HG03457 (cell line): ENCODE results near the gene ALDH4A1.
"Not testable (repeated sequence)": the region's sequence is repeated elsewhere in the genome, so short reads cannot be mapped to it uniquely, and the experiment has no call there.

Source experiments
- ATAC-seq: cut with Tn5 transposase; IDR thresholded peaks from one replicate; pipeline ENCODE4 v1.9.1; 2021; ENCODE audit warnings: moderate number of reproducible peaks; ENCODE audit not compliant: unreplicated experiment

ALDH4A1 gene

DNA sequence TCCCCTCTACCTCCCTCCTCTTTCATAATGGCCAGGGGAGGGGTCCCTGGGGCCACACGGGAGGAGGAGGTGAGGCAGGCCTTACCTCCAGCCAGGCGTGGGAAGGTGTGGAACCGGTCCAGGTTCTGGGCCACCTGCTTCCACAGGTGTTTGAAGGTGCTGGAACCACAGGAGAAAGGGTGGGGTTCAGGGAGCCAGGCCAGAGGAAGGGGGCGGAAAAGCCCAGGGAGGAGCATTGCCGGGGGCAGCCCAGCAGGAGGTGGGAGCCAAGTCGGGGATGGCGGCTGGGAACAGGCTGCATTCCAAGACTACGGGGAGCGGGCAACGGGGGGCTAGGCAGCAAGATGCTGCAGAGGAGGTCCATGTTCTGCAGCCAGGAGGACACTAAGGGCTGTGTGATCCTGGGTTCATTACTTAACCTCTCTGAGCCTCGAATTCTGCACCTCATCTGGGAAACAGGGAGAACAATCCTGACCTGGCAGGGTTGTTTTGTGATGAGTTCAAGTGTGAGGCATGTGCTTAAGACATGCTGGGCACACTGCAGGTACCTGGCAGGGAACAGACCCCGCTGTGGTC lies 23.1 kb downstream of the ALDH4A1 start:
- ATAC-seq, result no peak

DNA sequence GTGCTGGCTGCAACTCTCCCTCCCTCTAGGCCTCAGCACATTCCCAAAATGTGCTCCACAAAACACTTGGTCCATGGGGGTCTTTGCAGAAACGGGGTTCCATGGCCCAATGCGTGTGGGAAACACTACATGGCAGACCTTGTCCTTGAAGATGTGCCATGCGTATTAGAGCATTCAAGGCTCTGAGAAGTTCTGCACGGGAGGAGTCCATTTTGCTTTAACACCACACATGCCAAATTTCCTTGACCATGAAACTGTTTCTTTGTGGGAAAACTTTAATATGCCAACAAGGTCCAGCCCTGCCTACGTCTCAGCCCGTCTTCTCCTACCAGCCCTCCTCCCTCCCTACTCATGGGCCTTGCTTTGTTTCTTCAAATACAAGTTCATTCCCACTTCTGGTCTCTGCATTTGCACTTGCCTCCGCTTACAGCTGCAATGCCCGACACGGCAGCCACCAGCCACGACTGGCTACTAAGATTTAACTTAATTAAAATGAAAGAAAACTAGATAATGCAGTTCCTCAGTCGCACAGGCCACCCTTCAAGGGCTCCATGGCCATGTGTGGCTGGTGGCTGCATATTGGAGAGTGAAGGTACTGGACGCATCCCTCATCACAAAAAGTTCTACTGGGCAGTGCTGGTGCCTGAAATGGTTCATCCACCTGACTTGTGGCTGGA lies 23.7 kb downstream of the ALDH4A1 start:
- ATAC-seq, result no peak

DNA sequence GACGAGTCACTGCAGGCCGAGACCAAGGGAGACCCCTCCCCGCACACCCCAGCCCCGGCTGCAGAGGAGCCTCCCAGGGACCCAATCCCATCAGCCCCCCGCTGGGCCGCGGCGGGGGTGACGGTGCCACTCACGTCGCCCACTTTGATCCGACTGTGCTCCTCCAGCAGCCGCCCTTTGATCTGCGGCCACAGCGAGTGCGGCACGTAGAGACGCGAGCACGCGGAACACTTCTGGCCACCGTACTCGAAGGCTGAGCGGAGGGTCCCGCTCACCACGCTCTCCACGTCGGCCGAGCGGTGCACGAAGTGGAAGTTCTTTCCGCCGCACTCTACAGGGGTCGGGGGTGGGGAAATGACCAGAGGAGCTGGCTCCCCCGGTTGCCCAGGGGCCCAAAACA lies 25.1 kb downstream of the ALDH4A1 start:
- ATAC-seq, result no peak

DNA sequence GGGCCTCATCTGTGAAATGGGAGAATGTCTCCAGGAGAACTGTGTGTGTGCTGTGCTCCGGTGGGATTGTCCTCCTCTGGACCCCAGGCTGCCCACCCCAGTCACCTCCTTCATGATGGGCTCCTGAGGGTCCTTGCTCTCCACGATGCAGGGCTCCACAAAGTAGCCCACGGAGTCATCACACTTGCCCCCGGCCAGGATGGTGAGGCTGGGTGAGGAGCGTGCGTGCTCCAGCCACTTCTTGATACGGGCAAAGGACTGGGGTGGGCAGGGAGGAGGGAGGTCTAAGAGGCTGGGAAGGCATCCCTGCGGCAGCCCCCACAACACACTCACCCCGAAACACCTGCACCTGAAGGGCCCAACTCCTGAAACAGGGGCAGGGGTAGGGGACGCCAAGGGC lies 26.1 kb downstream of the ALDH4A1 start:
- ATAC-seq, result no peak

DNA sequence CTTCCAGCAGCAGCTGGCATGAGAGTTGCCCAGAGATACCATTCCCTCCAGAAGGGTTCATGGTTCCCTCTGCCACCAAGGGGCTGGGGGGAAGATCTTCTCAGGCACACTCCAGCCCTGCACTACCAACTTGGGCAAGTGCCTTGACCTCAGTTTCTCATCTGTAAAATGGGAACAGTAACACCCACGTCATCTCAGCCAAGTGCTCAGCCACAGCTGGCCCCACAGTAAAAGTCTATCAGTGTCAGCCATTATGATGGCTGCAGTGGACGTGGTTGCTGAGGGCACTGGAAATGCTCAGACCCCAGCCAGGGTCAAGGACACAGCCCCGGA lies 26.6 kb downstream of the ALDH4A1 start:
- no peak for ATAC-seq

- ATAC-seq, result no peak
Measured at GRCh38 chr1:18875107-18875795, 27.1 kb downstream of the ALDH4A1 start.

DNA sequence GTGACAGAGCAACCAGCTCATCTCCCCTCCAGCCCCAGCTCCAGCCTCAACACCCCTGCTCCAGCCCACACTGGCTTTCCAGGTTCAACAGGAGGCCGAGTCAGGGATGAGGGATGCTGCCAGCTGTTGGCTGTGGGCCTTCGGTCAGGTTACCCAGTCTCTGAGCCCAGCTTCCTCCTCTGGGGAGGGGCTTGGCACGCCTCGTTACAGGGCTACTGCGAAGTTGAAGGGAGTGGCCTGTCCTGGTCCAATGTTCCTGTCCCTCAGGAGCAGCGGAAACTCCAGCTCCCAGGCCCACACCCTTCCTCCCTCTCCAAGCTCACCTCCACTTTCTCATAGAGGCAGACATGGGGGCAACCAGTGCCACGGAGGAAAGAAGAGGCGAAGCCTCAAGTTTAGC lies 27.8 kb downstream of the ALDH4A1 start:
- no peak for ATAC-seq

DNA sequence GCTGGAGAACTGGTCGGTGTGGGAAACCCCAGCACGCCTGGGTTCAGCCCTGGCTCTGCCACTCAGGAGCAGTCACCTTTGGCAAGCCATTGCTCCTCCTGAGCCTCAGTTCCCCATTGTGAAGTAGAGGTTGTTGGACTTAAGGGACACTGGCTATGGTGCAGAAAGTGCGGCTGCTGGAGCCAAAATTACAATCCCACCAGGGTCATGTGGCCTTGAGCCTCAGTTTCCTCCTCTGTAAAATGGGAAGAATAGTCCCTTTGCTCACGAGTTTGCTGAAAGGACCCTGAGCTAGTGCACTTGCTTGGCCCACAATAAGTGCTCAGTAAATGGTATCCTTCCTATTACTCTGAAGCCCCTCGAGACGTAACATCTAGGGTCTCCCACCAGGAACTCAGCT lies 28.3 kb downstream of the ALDH4A1 start:
- ATAC-seq, result no peak

DNA sequence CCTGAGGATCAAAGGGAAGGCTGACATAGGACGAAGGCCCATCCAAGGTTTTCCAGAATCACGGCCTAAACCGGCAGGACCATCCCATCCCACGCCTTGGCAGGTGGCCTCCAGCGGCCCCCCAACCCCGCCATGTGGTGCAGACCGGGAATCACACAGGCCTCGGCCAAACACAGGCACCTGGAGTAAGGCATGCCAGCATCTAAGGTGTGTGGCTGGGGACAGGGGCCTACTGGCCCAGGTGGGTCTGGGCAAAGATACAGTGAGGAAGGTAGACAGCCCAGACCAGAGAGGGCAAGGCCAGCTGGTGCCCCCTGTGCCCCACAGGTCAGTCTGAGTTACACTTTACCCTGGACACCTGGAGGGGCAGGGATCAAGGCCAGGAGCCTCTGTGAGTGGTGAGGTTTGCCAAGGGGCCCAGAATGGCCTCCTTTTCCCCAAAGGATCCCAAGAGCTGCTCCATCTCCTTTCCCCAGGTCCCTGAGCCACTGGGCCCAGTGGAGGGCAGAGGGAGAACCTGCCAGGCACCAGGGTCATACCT lies 30.2 kb downstream of the ALDH4A1 start:
- ATAC-seq, result no peak

- no peak for ATAC-seq
Measured at GRCh38 chr1:18871401-18872070, 30.8 kb downstream of the ALDH4A1 start.

DNA sequence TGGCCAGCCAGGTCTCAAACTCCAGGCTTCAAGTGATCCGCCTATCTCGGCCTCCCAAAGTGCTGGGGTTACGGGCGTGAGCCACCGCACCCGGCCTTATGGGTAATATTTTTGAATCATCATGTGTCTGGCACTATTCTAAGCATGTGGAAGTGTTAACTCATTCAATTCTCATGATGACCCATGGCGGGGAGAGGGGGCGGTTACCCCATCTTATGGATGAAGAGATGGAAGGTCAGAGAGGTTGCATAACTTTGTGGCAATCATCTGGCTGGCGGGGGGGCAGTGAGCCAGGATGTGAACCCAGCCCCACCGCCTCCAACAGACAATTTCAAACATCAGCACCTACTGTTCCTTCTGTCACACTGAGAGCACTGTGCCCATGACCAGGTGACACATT lies 31.4 kb downstream of the ALDH4A1 start:
- ATAC-seq, result no peak

DNA sequence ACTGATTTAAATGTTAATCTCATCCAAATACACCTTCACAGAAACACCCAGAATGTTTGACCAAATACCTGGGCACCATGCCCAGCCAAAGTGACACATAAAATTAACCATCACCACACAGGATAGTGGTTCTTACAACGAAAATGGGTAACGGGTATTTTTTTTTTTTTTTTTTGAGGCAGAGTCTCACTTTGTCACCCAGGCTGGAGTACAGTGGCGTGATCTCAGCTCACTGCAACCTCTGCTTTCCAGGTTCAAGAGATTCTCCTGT lies 31.8 kb downstream of the ALDH4A1 start:
- ATAC-seq, result not testable (repeated sequence)

DNA sequence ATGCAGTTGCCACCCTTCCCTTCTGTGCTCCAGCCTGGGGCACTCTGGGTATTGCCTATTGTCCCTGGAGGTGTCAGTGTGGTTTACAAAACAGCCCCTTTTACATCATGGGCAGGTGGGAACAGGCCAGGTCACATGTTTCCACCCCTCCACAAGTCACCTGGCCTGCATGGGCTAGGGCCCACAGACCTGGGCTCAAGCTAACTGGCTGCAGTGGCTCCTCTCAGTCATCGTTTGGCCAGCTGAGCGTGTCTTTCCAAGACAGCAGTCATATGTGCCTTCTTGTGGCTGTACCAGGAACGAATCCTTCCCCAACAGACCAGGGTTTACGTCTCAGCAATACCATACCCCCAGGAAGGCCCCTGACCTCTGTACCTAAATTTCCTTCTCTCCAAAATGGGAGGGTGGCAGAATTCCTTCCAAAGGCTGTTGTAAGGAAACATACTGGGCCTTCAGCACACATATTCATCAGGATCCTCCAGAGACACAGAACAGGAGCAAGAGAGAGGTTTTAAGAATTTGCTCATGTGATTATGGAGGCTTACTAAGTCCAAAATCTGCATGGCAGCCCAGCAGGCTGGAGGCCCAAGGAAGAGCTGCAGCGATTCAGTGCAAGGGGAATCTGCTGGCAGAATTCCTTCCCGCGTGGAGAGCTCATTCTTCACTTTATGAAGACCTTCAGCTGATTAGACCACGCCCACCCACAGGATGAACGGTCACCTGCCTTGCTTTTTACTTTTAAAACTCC lies 32.3 kb downstream of the ALDH4A1 start:
- ATAC-seq, result no peak

GRCh38 chr1:18868801-18869424 lies 33.4 kb downstream of the ALDH4A1 start:
- ATAC-seq, result no peak

- ATAC-seq, result no peak
Measured at GRCh38 chr1:18868354-18868753, 34.0 kb downstream of the ALDH4A1 start.

- no peak for ATAC-seq
Measured at GRCh38 chr1:18866846-18867245, 35.5 kb downstream of the ALDH4A1 start.

- no peak for ATAC-seq
Measured at GRCh38 chr1:18866314-18866713, 36.0 kb downstream of the ALDH4A1 start.

DNA sequence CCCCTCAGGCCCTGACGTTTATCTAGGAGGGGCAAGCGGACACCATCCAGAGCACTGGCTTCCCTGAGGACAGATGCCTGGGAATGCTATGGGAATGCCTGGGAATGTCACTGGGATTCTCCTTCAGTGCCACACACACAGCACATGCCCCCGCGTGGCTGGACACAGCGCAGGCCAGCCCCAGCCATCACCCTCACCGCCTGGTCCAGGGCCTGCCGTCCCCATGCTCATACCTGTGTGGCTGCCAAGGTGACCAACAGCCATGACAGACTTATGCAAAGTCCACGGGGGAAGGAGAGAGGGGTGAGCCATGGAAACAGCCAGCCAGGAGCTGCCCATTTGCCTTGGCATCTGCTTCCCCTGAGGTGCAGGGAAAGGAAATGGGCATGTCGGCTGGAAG lies 37.2 kb downstream of the ALDH4A1 start:
- ATAC-seq, result no peak

DNA sequence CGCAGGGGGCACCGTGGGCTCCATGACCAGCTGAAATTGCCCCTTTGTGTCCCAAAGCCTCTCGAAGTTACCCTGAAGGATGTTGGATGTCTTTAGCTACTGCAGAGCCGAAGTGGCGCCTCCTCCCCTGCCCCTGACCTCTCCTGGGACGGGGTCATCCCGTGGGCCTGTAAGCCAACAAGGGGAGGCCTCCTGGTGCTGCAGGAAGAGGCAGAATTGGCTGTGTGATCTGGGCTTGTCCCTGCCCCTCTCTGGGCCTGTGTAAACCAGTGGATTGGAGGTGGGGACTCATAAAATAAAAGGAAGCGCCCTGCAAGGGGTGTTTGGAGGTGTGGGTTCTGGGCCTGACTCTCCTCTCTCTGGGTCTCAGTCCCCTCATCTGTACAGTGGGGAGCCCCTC lies 40.8 kb downstream of the ALDH4A1 start:
- no peak for ATAC-seq

DNA sequence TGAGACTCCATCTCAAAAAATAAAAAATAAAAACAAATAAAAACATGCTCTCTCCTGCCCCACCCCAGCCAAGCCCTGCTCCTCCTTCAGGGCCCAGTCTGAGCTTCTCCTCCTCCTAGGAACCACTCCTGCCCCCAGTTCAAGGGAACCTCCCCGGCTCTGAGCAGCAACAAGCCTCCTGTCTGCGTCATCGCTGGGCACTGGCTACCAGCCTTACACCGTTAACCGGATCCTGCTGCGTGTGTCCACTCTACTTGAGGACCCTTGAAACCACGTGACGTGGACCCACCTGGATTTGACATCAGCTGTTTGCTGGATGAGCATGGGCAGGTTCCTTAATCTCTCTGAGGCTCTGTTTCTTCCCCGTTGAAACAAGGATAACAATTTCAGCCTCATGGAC lies 41.3 kb downstream of the ALDH4A1 start:
- ATAC-seq, result no peak

DNA sequence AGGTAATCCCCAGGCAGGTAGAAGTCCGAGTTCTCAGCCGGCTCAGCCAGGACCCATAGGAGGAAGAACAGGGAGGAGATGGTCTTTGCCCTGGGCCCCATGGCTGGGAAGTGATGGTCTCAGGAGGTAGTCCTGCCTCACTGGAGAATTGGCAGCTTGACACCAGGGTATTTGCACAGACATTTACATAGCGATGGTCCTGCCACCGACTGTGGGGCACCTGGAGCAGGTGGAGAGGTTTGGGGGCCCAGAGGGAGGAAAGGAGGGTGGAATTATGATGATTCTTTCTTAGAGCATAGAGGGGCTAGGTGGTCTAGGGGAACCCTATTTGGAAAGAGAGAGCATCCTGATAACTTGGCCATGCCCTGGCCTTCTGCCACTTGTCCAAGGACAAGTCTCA lies 42.8 kb downstream of the ALDH4A1 start, which contains the start of gene TAS1R2:
TSS of gene TAS1R2 (minus strand) at position 101 of the 400 bp plus-strand sequence. CDS start at position 101, 0 bp downstream.
- ATAC-seq, result no peak
